Uterus (tissue), 2 donors: ENCODE measurements around the gene OSBPL7.

ENCODE experiments used
- POLR2A ChIP-seq, 2 donors: fragments of 450-650 bp; IDR thresholded peaks; one replicate each; pipeline ENCODE4 v1.6.1; 2016; ENCODE audit warnings: antibody characterized with exemption in 2 of 2, mild to moderate bottlenecking in 1 of 2, moderate library complexity in 1 of 2
- TF ChIP-seq, protein P1 (sequence below), 4 experiments: fragments of 200-600 bp in 2 of 4; fragments of 450-650 bp in 2 of 4; sonication (generic) in 2 of 4; IDR thresholded peaks; one replicate each; pipeline ENCODE4 v1.5.1; 2016 to 2019; ENCODE audit warnings: antibody characterized with exemption in 4 of 4, mild to moderate bottlenecking in 2 of 4, moderate library complexity in 1 of 4

DNA sequence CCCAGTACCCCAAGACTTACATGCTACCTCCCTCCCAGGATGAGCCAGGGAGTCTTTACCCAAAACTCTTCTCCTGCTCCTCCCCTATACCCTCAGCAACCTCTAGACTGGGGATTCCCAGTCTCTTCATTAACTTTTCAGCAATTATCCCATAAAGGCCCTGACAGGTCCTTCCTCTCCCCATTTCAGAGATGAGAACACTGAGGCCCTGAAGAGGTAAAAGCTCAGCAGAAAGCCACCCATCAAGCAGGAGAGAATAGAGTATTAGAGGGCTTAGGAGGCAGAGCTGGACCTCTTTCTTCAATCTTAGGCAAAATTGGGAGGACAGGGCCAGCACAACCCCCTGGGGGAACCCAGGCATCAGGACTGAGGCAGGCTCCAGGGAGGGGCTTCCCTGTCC lies 35.2 kb upstream of the OSBPL7 start:
- TF ChIP-seq, protein P1, sequence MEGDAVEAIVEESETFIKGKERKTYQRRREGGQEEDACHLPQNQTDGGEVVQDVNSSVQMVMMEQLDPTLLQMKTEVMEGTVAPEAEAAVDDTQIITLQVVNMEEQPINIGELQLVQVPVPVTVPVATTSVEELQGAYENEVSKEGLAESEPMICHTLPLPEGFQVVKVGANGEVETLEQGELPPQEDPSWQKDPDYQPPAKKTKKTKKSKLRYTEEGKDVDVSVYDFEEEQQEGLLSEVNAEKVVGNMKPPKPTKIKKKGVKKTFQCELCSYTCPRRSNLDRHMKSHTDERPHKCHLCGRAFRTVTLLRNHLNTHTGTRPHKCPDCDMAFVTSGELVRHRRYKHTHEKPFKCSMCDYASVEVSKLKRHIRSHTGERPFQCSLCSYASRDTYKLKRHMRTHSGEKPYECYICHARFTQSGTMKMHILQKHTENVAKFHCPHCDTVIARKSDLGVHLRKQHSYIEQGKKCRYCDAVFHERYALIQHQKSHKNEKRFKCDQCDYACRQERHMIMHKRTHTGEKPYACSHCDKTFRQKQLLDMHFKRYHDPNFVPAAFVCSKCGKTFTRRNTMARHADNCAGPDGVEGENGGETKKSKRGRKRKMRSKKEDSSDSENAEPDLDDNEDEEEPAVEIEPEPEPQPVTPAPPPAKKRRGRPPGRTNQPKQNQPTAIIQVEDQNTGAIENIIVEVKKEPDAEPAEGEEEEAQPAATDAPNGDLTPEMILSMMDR (IDR thresholded peaks at IDR 0.05) = no peak
- TF ChIP-seq POLR2A (IDR thresholded peaks at IDR 0.05) = no peak
